ENCODE data around the gene CD244.

DNA sequence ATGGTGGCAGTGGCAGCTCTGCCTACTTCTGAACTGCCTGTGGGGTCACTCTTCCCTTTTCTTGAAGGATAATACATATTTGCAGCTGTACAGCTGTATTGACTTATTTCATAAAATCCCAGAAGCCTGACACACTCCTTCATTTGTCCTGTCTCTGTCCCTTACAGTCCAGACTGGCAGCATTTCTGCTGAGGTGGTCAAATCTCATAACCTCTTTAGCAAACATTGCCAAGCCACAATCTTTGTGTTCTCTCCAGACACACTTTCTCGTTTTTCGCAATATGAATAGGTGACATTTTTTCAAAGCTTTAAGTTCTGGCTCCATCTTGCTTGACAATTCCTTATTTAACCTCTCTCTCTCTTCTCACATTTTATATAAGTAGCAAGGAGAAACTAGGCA lies 51.5 kb downstream of the CD244 start:
- TF ChIP-seq, protein P1, sequence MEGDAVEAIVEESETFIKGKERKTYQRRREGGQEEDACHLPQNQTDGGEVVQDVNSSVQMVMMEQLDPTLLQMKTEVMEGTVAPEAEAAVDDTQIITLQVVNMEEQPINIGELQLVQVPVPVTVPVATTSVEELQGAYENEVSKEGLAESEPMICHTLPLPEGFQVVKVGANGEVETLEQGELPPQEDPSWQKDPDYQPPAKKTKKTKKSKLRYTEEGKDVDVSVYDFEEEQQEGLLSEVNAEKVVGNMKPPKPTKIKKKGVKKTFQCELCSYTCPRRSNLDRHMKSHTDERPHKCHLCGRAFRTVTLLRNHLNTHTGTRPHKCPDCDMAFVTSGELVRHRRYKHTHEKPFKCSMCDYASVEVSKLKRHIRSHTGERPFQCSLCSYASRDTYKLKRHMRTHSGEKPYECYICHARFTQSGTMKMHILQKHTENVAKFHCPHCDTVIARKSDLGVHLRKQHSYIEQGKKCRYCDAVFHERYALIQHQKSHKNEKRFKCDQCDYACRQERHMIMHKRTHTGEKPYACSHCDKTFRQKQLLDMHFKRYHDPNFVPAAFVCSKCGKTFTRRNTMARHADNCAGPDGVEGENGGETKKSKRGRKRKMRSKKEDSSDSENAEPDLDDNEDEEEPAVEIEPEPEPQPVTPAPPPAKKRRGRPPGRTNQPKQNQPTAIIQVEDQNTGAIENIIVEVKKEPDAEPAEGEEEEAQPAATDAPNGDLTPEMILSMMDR (IDR thresholded peaks at IDR 0.05) = no peak
- no peak for TF ChIP-seq POLR2A (IDR thresholded peaks at IDR 0.05)
